RWPE1 (cell line): Measurements from ENCODE around the gene PKNOX1.
"Not testable (repeated sequence)": the region's sequence is repeated elsewhere in the genome, so short reads cannot be mapped to it uniquely, and the experiment has no call there.

ENCODE experiments used
- CTCF ChIA-PET: fragments of 350-600 bp; sonication (Branson Sonifier 250); formaldehyde crosslinking; extraction: SDS; loops from one replicate; lab custom pipeline; 2021; lab: Yijun Ruan, JAX
- POLR2A ChIA-PET: fragments of 400-600 bp; formaldehyde crosslinking; extraction: SDS; loops from one replicate; lab custom pipeline; 2020; ENCODE audit warnings: antibody characterized with exemption; ENCODE audit not compliant: low non-redundant PET; lab: Yijun Ruan, JAX
- DNase-seq: peaks from one replicate; pipeline ENCODE4 v3.0.0; 2012; ENCODE audit warnings: low spot score
- H3K27ac ChIP-seq: fragments of 450-650 bp; 2 replicates; pipeline ENCODE4 v1.5.1; 2017
- TF ChIP-seq, protein P1 (sequence below): fragments of 450-650 bp; conservative IDR thresholded peaks from 2 replicates; pipeline ENCODE4 v1.5.1; 2017; ENCODE audit warnings: low read depth, mild to moderate bottlenecking

PKNOX1 gene

DNA sequence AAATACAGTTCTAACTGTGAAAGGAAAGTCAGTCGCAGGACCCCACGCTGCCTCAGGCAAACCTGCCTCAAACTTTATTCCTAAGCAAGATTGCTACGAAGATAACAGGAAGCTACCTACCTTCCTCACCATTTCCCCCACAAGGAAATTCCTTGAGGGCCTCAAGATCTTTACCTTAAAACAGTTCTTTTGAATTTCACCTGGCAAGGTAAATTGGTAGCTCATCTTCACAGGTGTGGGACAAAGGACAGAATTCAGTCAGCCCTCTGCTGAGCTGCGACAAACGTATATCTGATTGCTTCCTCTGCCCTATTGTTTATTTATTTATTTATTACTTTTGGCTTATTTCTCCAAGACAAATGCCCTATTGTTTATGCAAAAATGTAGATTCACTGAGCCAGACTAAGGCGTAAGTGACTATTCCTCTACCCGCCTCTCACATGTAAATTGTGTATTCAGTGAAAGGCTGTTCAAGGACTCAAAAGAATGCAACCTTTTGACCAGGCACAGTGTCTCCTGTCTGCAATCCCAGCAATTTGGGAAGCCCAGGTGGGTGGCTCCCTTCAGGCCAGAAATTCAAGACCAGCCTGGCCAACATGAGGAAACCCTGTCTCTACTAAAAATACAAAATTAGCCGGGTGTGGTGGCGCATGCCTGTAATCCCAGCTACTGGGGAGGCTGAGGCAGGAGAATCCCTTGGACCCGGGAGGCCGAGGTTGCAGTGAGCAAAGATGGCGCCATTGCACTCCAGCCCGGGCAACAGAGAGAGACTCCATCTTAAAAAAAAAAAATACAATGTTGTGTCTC, 17.3 kb upstream of the PKNOX1 start:
- peak overlapping the region; percentile 43; the same call in 1 of the 2 replicates for H3K27ac ChIP-seq
- ChIA-PET CTCF (interaction anchor here (0.6 kb wide), 1 partner anchor 24 kb away, joined by 5 read pairs; no protein-coding TSS in a partner anchor), POLR2A (no interaction called here)

GRCh38 chr21:42958122-42958521, 16.2 kb upstream of the PKNOX1 start:
- peak overlapping the region; percentile 15; the same call in 1 of the 2 replicates for H3K27ac ChIP-seq
- DNase-seq, CTCF ChIA-PET, POLR2A ChIA-PET: not testable (repeated sequence)

More for the DNA sequence above, 17.3 kb upstream of the PKNOX1 start:
- no peak for DNase-seq
- TF ChIP-seq, protein P1, sequence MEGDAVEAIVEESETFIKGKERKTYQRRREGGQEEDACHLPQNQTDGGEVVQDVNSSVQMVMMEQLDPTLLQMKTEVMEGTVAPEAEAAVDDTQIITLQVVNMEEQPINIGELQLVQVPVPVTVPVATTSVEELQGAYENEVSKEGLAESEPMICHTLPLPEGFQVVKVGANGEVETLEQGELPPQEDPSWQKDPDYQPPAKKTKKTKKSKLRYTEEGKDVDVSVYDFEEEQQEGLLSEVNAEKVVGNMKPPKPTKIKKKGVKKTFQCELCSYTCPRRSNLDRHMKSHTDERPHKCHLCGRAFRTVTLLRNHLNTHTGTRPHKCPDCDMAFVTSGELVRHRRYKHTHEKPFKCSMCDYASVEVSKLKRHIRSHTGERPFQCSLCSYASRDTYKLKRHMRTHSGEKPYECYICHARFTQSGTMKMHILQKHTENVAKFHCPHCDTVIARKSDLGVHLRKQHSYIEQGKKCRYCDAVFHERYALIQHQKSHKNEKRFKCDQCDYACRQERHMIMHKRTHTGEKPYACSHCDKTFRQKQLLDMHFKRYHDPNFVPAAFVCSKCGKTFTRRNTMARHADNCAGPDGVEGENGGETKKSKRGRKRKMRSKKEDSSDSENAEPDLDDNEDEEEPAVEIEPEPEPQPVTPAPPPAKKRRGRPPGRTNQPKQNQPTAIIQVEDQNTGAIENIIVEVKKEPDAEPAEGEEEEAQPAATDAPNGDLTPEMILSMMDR, result no peak

DNA sequence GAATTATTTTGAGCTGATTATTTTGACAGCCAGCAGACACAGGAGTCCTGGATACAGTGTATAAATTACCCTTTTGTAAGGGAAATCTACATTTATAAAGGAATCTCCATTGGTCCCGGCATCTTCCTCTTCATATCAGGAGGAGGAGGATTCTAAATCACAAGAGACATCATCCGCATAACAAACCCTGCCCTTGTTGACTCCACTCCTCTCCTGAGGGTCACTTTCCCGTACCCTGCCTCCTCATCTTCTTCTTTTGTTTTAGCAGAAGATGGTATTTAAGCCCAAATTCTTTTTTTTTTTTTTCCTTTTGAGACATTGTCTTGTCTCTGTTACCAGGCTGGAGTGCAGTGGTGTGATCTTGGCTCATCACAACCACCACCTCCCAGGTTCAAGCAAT, 14.6 kb upstream of the PKNOX1 start:
- TF ChIP-seq, protein P1, result no peak
- DNase-seq, result no peak
- CTCF ChIA-PET, result interaction anchor here (0.8 kb wide), 1 partner anchor 35 kb away, joined by 3 read pairs; no protein-coding TSS in a partner anchor
- POLR2A ChIA-PET, result no interaction called here
- no peak overlapping the region for H3K27ac ChIP-seq

GRCh38 chr21:42962380-42963007, 11.9 kb upstream of the PKNOX1 start:
- CTCF ChIA-PET, result interaction anchor here (0.6 kb wide), 1 partner anchor 707 kb away, joined by 4 read pairs; no protein-coding TSS in a partner anchor
- TF ChIP-seq, protein P1, result no peak
- H3K27ac ChIP-seq, result no peak overlapping the region
- no peak for DNase-seq
- POLR2A ChIA-PET, result no interaction called here

- H3K27ac ChIP-seq, result no peak overlapping the region
- TF ChIP-seq, protein P1, result no peak
- ChIA-PET CTCF (no interaction called here), POLR2A (no interaction called here)
- no peak for DNase-seq
Observed at GRCh38 chr21:42964086-42964485, 10.3 kb upstream of the PKNOX1 start.

GRCh38 chr21:42964546-42965210, 9.7 kb upstream of the PKNOX1 start:
- TF ChIP-seq, protein P1, result no peak
- no peak for DNase-seq
- H3K27ac ChIP-seq, result no peak overlapping the region
- CTCF ChIA-PET, result no interaction called here
- POLR2A ChIA-PET, result no interaction called here
